ENCODE measurements around the gene CLDN11. TPM values are rescaled to one million over a fixed set of nuclear protein-coding genes. Genes with fewer than 3 reads are reported as not detected.

Gene CLDN11
- total and polyA plus RNA-seq, 4 donors = 0.28 to 3.3 (median 1.9) TPM

DNA sequence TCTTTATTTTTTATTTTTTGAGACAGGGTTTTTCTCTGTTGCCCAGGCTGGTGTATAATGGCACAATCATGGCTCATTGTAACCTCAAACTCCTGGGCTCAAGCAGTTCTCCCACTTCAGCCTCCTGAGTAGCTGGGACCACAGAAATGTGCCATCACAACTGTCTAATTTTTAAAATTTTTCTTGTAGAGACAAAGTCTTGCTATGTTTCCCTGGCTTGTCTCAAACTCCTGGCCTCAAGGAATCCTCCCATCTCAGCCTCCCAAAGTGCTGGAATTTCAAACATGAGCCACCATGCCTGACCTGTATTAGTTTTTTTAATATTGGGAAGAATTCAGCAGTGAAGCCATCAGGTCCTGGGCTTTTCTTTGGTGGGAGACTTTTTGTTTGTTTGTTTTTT, 13.6 kb upstream of the CLDN11 start:
- no peak for TF ChIP-seq RAD21 (IDR thresholded peaks at IDR 0.05)
- no peak for TF ChIP-seq SP1 (IDR thresholded peaks at IDR 0.05)
- no peak for TF ChIP-seq HNF4G (IDR thresholded peaks at IDR 0.05)
- TF ChIP-seq TAF1 (conservative IDR thresholded peaks at IDR 0.05) = no peak
- TF ChIP-seq YY1 (IDR thresholded peaks at IDR 0.05) = no peak
- TF ChIP-seq, protein P1, sequence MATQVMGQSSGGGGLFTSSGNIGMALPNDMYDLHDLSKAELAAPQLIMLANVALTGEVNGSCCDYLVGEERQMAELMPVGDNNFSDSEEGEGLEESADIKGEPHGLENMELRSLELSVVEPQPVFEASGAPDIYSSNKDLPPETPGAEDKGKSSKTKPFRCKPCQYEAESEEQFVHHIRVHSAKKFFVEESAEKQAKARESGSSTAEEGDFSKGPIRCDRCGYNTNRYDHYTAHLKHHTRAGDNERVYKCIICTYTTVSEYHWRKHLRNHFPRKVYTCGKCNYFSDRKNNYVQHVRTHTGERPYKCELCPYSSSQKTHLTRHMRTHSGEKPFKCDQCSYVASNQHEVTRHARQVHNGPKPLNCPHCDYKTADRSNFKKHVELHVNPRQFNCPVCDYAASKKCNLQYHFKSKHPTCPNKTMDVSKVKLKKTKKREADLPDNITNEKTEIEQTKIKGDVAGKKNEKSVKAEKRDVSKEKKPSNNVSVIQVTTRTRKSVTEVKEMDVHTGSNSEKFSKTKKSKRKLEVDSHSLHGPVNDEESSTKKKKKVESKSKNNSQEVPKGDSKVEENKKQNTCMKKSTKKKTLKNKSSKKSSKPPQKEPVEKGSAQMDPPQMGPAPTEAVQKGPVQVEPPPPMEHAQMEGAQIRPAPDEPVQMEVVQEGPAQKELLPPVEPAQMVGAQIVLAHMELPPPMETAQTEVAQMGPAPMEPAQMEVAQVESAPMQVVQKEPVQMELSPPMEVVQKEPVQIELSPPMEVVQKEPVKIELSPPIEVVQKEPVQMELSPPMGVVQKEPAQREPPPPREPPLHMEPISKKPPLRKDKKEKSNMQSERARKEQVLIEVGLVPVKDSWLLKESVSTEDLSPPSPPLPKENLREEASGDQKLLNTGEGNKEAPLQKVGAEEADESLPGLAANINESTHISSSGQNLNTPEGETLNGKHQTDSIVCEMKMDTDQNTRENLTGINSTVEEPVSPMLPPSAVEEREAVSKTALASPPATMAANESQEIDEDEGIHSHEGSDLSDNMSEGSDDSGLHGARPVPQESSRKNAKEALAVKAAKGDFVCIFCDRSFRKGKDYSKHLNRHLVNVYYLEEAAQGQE (IDR thresholded peaks at IDR 0.05) = no peak
- no peak for TF ChIP-seq HNF4A (conservative IDR thresholded peaks at IDR 0.05)
- TF ChIP-seq, protein P2, sequence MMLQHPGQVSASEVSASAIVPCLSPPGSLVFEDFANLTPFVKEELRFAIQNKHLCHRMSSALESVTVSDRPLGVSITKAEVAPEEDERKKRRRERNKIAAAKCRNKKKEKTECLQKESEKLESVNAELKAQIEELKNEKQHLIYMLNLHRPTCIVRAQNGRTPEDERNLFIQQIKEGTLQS (IDR thresholded peaks at IDR 0.05) = no peak
- TF ChIP-seq FOXA2 (IDR thresholded peaks at IDR 0.05) = no peak
- Histone ChIP-seq H3K9ac (ENCODE audit: low read depth in 1 of 2, low read length in 2 of 2) (no peak overlapping the region), H3K27ac (ENCODE audit: low read depth in 1 of 2, low read length in 2 of 2) (no peak overlapping the region)

GRCh38 chr3:170410428-170411029, 8.1 kb upstream of the CLDN11 start:
- H3K4me3 ChIP-seq (ENCODE audit: low read depth in 1 of 3, low read length in 3 of 3) = no peak overlapping the region
- no peak overlapping the region for H3K27ac ChIP-seq (ENCODE audit: low read depth in 1 of 2, low read length in 2 of 2)
- no peaks in the 10 kb centered on the region for H3K36me3 ChIP-seq (ENCODE audit: control insufficient read depth in 4 of 4, insufficient read depth in 3 of 4, low read depth in 1 of 4, low read length in 3 of 4)
- WGBS = 53% methylated on average over 4 of the region's 4 CpGs
- H3K4me1 ChIP-seq (ENCODE audit: control insufficient read depth in 4 of 4, insufficient read depth in 4 of 4, low read length in 3 of 4) = no peaks in the 10 kb centered on the region
- H3K9me3 ChIP-seq (ENCODE audit: control insufficient read depth in 4 of 4, low read length in 3 of 4) = no peaks in the 10 kb centered on the region
- H3K9ac ChIP-seq (ENCODE audit: low read depth in 1 of 2, low read length in 2 of 2) = no peak overlapping the region
- no peak for TF ChIP-seq TAF1 (conservative IDR thresholded peaks at IDR 0.05)
- no peak for TF ChIP-seq MAX (IDR thresholded peaks at IDR 0.05)
- TF ChIP-seq GABPA (IDR thresholded peaks at IDR 0.05 in 1 of 2, conservative IDR thresholded peaks at IDR 0.05 in 1 of 2) = no peak
- TF ChIP-seq JUND (IDR thresholded peaks at IDR 0.05) = no peak
- TF ChIP-seq RAD21 (IDR thresholded peaks at IDR 0.05) = peak; percentile 90 to 94
- TF ChIP-seq YY1 (IDR thresholded peaks at IDR 0.05) = no peak
- TF ChIP-seq HNF4A (conservative IDR thresholded peaks at IDR 0.05) = peak in 1 of 2 donors; percentile 18
- TF ChIP-seq RXRA (IDR thresholded peaks at IDR 0.05) = no peak
- no peak for TF ChIP-seq FOXA2 (IDR thresholded peaks at IDR 0.05)
- TF ChIP-seq NR2F2 (IDR thresholded peaks at IDR 0.05) = no peak
- TF ChIP-seq, protein P1 (IDR thresholded peaks at IDR 0.05) = no peak
- TF ChIP-seq EGR1 (IDR thresholded peaks at IDR 0.05; ENCODE audit: low read depth in 2 of 2) = no peak
- TF ChIP-seq FOXA1 (IDR thresholded peaks at IDR 0.05) = no peak
- TF ChIP-seq HNF4G (IDR thresholded peaks at IDR 0.05) = no peak
- no peak for TF ChIP-seq SP1 (IDR thresholded peaks at IDR 0.05)
- TF ChIP-seq ZBTB33 (IDR thresholded peaks at IDR 0.05) = no peak
- TF ChIP-seq, protein P3, sequence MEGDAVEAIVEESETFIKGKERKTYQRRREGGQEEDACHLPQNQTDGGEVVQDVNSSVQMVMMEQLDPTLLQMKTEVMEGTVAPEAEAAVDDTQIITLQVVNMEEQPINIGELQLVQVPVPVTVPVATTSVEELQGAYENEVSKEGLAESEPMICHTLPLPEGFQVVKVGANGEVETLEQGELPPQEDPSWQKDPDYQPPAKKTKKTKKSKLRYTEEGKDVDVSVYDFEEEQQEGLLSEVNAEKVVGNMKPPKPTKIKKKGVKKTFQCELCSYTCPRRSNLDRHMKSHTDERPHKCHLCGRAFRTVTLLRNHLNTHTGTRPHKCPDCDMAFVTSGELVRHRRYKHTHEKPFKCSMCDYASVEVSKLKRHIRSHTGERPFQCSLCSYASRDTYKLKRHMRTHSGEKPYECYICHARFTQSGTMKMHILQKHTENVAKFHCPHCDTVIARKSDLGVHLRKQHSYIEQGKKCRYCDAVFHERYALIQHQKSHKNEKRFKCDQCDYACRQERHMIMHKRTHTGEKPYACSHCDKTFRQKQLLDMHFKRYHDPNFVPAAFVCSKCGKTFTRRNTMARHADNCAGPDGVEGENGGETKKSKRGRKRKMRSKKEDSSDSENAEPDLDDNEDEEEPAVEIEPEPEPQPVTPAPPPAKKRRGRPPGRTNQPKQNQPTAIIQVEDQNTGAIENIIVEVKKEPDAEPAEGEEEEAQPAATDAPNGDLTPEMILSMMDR (IDR thresholded peaks at IDR 0.05; ENCODE audit: low read depth, low read length, missing input control) = peak; percentile 61
- TF ChIP-seq, protein P2 (IDR thresholded peaks at IDR 0.05) = no peak
- DNase-seq (ENCODE audit: low spot score) = no peak
- no peaks in the 10 kb centered on the region for H3K27me3 ChIP-seq (ENCODE audit: control insufficient read depth in 4 of 4, insufficient read depth in 4 of 4, low read length in 3 of 4)

More for the DNA sequence above, 13.6 kb upstream of the CLDN11 start:
- Histone ChIP-seq H3K4me3 (ENCODE audit: low read depth in 1 of 3, low read length in 3 of 3) (no peak overlapping the region), H3K36me3 (ENCODE audit: control insufficient read depth in 4 of 4, insufficient read depth in 3 of 4, low read depth in 1 of 4, low read length in 3 of 4) (no peaks in the 10 kb centered on the region), H3K27me3 (ENCODE audit: control insufficient read depth in 4 of 4, insufficient read depth in 4 of 4, low read length in 3 of 4) (no peaks in the 10 kb centered on the region), H3K9me3 (ENCODE audit: control insufficient read depth in 4 of 4, low read length in 3 of 4) (no peaks in the 10 kb centered on the region), H3K4me1 (ENCODE audit: control insufficient read depth in 4 of 4, insufficient read depth in 4 of 4, low read length in 3 of 4) (no peaks in the 10 kb centered on the region)
- no peak for DNase-seq (ENCODE audit: low spot score)
